PC-3 (cell line): ENCODE measurements around the gene MRPS9.

Experiments
- CTCF ChIP-seq: fragments of 300-600 bp; sonication (generic); conservative IDR thresholded peaks from 2 replicates; pipeline ENCODE4 v1.5.1; 2017; ENCODE audit warnings: antibody characterized with exemption, low read depth, mild to moderate bottlenecking, low read length
- EZH2 ChIP-seq: fragments of 300-600 bp; sonication (generic); IDR thresholded peaks from one replicate; pipeline ENCODE4 v1.6.1; 2017; ENCODE audit warnings: antibody characterized with exemption, mild to moderate bottlenecking, low read length; ENCODE audit not compliant: unreplicated experiment
- EZH2phosphoT487 ChIP-seq: fragments of 300-600 bp; sonication (generic); IDR thresholded peaks from 2 replicates; pipeline ENCODE4 v1.6.1; 2018; ENCODE audit warnings: mild to moderate bottlenecking, antibody characterized with exemption, low read length, borderline replicate concordance

DNA sequence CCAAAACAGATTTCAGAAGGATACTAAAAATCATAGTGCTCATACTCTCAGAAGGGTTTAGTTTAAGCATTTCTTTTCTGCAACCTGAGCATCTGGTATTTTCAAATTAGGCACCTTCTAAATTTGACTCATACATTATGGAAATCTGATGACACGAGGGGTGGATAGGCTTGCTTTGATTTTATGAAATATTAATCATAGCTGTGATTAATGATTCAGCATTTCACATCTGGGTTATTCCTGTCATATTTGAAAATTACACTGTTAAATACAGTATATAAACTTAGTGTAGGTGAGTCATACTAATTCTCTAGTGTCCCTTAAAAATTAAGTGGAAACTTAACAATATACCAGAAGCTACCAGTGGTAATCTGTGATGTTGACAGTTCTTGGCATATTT is 47.7 kb downstream of the MRPS9 start:
- TF ChIP-seq CTCF = no peak
- TF ChIP-seq EZH2 = no peak
- TF ChIP-seq EZH2phosphoT487 = no peak
